Anterior cingulate cortex (tissue), 58 donors: ENCODE measurements around the gene FBXW5.

ENCODE experiments used
- DNase-seq, 58 donors: peaks; one replicate each; lab custom pipeline; 2025; lab: John Stamatoyannopoulos, UW

Gene FBXW5

DNA sequence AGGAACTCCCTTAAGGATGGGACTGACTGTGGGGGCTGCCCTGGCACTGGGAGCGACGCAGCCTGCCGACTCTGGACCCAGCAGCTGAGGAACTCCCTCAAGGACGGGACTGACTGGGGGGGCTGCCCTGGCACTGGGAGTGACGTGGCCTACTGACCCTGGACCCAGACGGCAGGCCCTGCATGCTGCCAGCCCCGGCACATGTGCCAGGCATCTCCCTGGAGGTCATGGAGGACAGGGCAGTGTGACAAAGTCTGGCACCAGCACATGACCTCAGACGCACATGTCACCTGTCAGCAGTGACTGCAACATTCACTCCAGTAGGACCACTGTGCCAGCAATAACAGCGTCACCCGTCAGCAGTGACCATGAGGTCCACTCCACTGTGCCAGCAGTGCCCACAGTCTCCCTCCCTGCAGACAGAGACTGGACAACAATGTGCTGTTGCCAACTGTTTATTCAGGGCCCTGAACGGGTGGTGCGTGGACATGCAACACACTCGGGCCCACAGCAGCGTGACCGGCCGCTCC is 4.5 kb downstream of the FBXW5 start:
- DNase-seq, result peak in 43 of 58 donors; percentile 25 to 93 (median 66)

DNA sequence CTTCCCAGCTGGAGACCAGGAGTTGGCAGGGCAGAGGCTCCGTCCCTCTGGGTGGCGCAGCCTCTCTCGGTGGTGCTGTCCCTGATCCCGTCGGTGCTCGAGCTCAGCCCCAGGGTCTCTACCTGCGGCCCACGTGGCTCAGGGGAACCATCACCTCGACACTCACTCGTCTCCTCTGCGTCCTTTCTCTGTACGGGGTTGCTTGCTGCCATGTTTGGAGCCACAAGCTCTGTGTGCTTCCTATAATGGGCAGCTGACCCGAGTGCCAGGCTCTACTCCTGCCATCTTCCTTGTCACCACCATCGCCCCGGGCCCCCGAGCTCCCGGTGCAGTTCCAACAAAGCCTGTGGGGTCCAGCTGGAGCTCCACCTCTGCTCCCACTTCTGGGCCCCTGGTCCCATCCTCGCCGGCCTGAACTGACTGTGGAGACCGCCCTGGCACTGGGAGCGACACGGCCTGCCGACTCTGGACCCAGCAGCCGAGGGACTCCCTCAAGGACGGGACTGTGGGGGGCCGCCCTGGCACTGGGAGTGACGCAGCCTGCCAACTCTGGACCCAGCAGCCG is 5.0 kb downstream of the FBXW5 start:
- DNase-seq, result no peak

DNA sequence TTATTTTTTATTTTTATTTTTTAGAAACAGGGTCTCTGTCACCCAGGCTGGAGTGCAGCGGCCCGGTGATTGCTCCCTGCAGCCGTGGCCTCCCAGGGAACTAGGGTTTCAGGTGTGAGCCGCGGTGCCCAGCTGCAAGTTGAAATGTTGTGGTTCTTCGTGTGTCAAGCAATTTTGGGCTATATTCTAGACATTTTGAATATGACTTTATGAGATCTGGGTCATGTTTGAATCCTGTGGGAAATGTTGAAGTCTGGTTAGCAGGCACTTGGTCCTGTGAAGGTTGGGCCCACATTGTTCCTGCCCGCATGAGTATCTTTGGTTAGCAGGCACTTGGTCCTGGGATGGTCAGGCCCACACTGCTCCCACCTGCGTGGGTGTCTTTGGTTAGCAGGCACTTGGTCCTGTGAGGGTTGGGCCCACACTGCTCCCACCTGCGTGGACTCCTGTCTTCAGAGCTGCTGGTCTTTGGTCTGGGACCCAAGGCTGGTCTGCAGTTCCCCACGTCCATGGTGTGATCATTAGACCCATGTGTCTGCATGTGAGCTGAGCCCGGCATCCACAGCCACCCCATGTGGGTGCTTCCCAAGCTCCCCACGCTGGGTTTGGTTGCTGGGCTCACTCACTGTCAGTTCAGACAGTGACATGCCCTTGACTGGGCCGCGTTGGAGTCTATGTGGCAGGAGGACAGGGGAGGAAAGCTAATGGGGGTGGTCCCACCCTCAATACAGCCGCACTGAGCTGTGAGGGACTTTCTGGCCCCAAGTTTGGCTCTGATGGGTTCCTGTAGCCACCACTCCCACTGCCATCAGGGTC is 7.1 kb downstream of the FBXW5 start:
- DNase-seq, result no peak

DNA sequence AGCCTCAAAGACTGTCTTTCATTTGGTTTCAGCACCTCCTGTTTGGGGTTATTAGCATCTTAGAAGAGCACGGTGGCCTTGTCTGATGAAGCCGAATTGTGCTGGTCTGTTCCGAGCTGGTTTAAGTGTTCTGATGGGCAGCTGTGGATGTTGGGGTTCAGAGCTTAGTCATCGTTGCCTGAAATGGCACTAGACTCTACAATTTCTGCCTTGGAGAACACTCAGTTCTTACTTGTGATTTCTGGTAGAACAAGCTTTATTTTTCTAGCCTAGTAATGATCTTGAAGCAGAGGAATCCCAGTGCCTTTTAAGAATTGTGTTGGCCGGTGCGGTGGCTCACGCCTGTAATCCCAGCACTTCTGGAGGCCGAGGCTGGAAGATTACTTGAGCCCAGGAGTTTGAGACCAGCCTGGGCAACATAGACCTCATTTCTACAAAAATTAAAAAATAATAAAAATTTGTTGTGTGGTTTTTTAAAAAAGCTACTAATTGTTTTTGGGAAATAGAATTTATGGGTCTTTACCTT is 7.8 kb downstream of the FBXW5 start:
- peak in 6 of 58 donors; percentile 18 to 69 (median 40) for DNase-seq

DNA sequence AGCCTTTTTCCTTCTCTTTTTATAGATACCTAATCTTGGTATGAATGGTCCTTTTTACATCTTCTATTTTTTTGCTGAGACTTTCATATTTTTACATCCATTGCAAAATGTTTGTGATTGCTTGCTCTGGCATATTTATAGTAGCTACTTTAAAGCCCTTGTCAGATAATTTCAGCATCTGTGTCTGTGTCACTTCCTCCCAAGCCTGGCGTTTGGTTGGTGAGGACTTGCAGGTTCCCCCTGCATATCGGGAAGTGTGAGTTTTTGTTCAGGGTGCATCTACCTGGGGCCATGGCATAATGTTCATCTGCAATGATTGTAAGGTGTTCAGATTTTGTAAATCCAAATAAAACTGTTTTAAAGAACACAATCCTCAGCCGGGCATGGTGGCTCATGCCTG is 8.9 kb downstream of the FBXW5 start:
- no peak for DNase-seq

DNA sequence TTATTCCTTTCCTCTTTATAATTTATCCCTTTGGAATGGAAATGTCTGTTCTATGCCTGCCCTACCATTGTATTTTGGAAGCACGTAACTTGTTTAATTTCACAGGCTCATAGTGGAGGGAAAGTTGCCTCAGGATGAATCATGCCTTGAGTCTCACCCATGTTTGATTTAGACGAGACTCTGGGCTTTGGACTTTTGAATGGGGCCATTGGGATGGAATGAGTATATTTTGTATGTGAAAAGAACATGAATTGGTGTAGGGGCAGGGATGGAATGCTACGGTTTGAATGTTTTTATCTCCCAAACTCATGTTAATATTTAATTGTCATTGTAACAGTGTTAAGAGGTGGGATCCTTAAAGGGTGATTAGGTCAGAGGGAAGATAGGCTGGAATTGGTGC is 10.3 kb downstream of the FBXW5 start:
- no peak for DNase-seq

DNA sequence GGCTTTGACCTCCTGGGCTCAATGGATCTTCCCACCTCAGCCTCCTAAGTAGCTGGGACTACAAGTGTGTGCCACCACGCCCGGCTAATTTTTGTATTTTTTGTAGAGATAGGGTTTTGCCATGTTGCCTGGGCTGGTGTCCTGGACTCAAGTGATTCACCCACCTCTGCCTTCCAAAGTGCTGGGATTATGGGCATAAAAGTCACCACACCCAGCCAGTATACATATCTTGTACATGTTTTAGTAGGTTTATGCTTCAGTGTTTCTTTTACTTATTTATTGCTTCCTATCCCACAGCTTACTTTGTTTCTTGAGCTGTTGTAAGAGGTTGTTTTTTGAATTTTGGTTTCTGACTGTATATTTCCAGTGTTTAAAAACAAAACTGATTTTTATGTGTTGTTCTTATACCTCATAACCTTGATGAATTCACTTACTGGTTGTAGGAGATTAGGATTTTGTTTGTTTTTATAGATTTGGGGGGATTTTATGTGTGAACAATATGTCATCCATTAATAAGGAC is 12.9 kb downstream of the FBXW5 start:
- DNase-seq, result no peak

DNA sequence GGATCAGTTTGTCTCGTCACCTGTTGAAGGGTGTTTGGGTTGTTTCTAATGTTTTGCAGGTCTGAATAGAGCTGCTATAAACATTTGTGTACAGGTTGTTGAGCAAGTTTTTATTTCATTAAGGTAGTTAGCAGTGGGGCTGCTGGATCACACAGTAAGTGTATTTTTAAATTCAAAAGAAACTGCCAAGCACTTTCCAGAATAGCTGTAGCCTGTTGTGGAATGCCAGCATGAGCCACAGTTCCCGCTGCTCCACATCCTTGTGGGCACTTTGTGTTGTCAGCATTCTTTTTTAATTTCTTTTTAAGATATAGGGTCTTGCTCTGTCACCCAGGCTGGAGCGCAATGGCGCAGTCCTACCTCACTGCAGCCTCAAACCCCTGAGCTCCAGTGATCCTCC is 14.5 kb downstream of the FBXW5 start:
- no peak for DNase-seq

DNA sequence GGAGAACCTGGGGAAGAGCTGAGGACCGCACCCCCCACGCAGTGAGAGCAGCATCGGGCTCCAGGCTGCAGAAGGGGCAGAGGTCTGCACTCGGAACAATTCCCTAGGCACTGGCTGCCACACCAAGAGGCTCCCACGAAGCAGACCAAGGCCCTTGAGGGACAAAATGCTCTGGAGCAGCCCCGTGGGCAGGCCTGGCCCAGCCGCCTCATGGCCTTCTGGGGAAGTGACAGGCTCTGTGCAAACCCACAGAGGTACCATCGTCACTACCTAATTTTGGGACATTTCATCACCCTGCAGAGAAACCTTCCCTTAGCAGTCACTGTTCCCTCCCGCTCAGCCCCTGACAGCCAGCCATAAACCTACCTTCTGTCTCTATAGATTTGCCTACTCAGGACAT is 15.9 kb downstream of the FBXW5 start:
- peak in 3 of 58 donors; percentile 19 to 55 (median 39) for DNase-seq

DNA sequence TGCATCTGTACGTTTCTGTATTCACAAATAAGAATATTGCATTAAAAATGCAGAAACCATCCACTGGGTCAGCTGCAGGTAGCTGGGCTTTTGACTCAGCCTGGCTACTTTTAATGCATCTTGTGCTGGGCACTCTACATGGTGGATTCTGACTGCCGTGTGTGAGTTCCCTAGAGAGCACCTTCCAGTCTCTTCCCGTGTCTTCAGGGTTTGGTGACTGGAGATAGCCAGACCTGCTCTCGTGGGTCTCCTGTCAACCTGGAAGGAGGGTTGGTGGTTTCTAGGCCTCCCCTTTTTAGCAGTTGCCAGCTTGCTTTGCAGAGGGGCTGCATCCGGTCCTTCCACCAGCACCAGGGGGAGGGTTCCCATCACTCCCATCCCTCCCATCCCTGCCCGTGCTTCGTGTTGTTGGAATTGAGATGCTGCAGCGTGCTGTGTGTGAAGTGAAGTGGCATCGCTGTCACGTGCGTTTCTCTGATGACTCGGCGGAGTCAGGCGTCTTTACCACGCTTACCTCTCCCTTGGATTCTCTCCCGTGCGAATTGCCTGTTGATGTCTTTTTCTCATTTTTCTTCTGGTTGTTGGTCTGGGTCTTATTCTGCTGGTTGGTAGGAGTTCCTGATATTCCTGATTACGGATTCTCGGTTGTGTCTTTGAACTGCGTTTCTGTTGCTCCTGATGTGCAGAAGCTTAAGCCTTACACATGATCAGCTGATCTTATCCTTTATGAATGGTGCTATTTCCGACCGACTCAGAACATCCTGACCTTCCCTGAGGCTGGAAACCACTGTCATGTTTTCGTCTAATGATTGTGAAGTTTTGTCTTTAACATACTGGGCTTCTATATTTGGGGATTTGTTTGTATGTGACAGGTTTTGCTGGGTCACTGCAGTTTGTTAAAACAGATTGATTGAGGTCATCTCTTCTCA is 16.9 kb downstream of the FBXW5 start:
- DNase-seq, result peak in 1 of 58 donors; percentile 43

DNA sequence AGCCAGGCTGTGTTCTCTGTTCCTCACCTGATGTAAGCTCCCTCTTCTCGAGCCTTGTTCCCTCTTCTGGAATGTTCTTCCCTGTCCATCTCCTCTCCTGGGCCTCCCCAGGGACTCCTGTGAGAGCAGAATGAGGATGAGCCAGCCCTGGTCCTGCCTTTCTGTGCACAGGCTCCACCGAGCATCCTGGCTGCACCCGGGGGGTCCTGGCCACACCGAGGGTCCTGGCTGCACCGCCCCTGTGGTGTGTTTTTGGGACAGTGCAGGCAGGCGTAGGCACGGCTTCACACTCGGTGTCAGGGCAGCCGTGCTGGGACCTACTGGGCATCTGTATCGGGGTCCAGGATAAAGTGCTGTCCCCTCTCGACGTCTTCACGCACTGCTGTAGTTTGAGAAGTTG is 17.8 kb downstream of the FBXW5 start:
- no peak for DNase-seq

DNA sequence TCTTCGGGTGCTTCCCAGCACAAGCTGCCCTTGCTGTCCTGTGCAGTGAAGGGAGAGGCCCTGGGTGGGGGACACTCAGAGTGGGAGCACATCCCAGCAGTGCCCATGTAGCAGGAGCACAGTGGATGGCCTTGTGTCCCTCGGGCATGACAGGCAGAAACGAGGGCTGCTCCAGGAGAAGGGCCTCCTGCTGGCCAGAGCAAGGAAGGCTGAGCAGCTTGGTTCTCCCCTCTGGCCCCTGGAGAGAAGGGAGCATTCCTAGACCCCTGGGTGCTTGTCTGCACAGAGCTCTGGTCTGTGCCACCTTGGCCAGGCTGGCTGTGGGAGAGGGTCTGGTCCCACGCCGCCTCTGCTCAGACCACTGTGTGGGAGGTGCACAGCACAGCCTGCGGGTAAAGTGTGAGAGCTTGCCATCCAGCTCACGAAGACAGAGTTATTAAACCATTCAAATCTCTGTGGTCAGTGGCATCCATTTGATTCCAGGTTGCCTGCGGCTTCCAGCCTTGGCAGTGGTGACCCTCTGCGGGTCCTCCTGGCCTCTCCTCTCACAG is 18.3 kb downstream of the FBXW5 start:
- no peak for DNase-seq

DNA sequence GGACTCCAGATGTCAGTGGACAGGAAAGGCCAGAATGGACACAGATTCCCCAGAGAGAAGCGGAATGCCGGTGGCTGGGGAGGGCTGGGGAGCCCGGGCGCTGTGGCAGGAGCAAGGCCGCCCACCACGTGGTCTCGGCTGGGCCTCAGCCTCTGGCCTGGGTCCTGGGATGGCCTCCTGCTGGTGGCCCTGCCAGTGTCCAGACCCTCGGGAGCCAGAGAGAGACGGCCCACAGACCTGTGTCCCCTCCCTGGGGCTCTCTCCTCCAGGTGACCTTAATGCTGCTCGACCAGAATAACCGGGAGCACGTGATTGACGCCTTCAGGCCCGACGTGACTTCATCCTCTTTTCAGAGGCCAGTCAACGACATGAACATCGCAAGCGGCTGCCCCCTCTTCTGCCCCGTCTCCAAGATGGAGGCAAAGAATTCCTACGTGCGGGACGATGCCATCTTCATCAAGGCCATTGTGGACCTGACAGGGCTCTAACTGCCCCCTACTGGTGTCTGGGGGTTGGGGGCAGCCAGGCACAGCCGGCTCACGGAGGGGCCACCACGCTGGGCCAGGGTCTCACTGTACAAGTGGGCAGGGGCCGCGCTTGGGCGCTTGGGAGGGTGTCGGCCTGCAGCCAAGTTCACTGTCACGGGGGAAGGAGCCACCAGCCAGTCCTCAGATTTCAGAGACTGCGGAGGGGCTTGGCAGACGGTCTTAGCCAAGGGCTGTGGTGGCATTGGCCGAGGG is 19.0 kb downstream of the FBXW5 start:
- DNase-seq, result no peak

DNA sequence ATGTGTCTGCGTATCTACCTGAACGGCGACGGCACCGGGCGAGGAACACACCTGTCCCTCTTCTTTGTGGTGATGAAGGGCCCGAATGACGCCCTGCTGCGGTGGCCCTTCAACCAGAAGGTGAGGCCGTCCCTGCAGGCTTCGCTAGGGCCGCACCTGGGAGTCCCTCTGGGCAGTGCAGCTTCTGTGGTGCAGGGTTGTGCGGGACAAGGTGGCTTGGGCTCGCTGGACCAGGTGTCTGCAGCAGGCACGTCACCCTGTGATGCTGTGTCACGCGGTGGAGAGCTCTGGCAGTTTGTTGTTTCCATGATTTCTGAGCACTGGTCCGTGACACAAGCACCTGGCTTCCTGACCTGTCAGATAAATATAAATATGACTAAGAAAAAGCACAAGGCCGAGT is 20.7 kb downstream of the FBXW5 start:
- no peak for DNase-seq

DNA sequence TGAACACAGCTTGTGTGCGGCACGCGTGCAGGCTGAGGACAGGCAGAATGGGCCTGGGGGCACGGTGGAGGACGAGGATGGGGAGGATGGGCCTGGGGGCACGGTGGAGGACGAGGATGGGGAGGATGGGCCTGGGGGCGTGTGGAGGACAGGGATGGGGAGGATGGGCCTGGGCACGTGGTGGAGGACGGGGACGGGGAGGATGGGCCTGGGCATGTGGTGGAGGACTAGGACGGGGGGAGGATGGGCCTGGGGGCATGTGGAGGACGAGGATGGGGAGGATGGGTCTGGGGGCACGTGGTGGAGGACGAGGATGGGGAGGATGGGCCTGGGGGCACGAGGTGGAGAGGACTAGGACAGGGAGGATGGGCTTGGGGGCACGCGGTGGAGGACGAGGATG is 22.0 kb downstream of the FBXW5 start:
- DNase-seq, result no peak

DNA sequence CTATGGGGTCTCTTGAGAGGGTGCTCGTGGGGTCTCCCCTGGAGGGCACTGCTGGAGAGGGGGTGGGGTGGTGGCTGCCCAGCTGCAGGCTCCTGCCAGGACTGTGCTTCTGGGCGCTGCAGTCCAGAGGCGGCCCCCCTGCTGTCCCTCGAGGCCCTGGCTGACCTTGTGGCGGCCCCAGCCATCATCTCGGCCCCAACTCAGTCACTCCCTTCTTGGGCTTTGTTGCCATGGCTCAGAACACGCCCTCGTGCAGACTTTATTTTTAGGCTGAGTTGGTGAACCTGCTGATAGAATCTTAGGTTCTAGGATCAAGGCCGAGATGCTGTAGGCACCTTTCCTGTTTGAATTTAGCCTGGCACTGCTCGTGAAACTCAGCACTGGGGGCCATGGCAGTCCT is 22.8 kb downstream of the FBXW5 start:
- no peak for DNase-seq

DNA sequence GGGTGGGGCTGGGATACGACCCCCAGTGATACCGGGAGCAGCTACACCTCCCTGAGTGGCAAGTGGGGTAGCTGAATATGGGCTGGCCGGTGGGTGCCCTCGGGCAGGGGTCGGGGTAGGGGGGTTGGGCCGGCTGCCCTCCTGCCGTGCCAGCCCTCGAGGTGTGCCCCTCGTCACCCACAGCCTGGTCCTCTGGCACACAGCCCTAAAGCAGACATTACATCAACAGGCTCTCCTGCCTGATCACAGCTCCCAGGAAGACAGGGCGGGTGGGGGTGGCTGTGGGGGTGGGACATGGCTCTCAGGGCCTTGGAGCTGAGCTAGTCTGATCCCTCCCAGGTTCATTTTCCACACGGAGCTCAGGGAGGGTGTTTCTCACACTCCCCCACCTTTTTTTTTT is 23.2 kb downstream of the FBXW5 start:
- DNase-seq, result no peak

DNA sequence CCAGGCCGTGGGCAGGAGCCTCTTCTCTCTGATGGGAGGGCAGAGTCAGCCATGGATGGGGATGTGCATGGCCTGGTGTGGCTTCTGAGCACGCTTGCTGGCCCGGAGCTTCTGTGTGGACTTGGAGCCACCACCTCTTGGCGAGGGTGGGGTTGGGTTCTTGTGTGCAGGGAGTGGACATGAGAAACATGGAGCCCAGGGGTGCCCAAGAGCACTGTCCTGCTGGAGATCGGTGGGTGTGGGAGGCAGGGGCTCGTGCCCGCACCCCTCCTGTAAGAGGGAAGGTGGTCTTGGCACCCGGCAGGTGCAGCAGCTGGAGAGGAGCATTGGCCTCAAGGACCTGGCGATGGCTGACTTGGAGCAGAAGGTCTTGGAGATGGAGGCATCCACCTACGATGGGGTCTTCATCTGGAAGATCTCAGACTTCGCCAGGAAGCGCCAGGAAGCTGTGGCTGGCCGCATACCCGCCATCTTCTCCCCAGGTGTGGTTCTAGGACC is 23.8 kb downstream of the FBXW5 start:
- no peak for DNase-seq

DNA sequence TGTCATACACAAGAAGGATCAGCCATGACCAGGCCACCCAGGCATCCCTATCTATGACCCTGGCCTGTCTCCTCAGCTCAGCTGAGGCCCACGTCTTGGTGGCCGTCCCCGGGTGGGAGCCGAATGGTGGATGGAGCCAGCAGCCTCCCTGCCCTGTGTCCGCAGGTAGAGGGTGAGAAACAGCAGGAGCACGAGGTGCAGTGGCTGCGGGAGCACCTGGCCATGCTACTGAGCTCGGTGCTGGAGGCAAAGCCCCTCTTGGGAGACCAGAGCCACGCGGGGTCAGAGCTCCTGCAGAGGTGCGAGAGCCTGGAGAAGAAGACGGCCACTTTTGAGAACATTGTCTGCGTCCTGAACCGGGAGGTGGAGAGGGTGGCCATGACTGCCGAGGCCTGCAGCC is 24.5 kb downstream of the FBXW5 start:
- DNase-seq, result no peak
